GM20000 (cell line): Measurements from ENCODE around the gene GPR31.

Source experiments
- DNase-seq: peaks from one replicate; pipeline ENCODE4 v3.0.0; 2012; ENCODE audit warnings: low spot score
- CTCF ChIP-seq: IDR thresholded peaks from 2 replicates; pipeline ENCODE4 v1.5.1; 2012; ENCODE audit warnings: mild to moderate bottlenecking, control low read depth; ENCODE audit errors: extremely low read depth, missing control alignments

Gene GPR31

DNA sequence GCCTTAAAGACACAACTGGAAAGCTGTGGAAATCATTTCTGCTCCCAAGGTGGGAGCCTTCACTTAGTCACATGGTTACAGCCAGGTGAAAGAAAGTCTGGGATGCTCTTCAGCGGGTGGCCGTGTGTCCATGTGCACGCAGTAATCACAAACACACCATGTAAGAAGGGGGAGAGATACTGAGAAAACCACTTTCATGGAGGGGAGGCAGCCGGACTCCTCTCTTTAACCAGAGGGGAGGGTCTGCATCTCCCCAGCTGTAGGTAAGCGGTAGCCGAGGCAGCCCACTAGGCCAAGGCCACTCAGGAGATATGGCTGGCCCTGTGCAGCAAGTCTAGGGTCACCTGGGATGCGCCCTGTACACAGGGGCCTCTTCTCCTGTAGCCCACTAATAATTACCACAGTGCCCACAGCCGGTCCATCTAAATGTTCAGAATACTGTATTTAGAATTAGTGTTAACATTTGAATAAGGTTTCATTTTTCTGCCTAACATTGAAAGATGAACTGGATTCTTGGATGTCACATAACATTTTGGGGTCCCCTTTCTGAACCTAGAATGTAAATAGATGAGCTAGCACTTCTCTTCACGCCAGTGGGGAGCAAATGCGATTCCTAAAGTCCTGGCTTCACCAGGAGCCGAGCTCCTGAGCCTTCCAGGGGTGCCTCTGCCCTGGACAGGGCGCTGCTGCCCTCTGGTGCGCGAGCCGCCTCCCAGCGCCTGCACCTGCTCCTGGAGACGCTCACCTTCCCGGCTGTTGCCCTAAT, 15.9 kb downstream of the GPR31 start:
- peak; percentile 84 for DNase-seq
- peak; percentile 70 for TF ChIP-seq CTCF

DNA sequence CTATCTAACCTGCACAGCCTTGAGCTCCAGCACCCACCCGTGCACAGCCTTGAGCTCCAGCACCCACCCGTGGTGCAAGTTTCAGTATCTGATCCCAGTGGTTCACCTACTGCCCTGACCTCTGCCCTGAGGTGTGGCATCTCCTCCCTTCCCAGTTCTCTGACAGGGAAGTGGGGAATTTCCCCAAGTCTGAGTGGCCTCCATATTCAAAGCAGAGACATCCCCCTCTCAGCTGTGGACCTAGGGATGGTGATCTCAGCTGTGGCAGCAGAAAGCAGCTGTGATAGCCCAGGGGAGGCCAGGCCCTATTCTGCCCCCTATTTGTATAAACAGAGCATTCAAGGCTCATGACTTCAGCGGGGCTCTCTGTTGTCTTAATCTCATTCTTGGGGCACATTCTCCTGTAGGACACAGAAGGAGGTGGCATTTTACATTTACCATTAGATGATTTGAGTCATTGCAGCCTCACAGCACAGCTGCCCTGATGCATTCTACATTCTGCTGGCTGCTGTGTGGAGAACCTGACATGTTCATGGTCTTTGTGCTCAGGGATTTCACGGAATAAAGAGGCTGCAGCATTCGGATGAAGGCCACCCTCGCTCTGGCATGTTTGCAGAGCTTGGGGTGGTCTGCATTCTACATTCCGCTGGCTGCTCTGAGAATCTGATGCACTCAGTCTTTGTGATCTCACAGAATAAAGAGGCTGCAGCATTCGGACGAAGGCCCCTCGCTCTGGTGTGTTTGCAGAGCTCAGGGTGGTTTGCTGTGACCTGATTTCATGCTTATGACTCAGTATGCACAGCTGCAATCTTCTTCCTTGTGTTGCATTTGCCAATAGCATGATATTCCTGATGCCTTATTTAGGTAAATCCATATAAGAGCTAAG, 16.9 kb downstream of the GPR31 start:
- TF ChIP-seq CTCF = no peak
- no peak for DNase-seq

DNA sequence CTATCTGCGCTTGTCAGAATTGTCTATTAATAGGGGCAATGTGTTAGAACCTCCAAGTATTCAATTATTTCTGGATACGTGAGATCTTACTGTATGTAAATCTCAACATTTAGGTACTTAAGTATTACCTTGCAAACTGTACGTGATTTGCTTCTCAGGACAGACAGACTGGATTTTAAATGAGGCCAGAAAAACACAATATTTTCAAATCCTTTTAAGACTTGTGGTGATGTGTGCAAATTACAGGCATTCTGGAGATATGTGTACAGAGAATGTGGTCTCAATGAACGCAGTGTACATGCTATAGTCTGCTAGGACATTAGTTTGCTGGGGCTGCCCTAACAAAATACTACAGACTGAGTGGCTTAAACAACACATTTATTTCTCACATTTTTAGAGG, 18.0 kb downstream of the GPR31 start:
- no peak for TF ChIP-seq CTCF

GRCh38 chr6:167137881-167138280, 19.9 kb downstream of the GPR31 start:
- no peak for DNase-seq
- no peak for TF ChIP-seq CTCF

More for the DNA sequence above, 18.0 kb downstream of the GPR31 start:
- no peak for DNase-seq

GRCh38 chr6:167137081-167137480, 20.7 kb downstream of the GPR31 start:
- DNase-seq = no peak
- no peak for TF ChIP-seq CTCF

DNA sequence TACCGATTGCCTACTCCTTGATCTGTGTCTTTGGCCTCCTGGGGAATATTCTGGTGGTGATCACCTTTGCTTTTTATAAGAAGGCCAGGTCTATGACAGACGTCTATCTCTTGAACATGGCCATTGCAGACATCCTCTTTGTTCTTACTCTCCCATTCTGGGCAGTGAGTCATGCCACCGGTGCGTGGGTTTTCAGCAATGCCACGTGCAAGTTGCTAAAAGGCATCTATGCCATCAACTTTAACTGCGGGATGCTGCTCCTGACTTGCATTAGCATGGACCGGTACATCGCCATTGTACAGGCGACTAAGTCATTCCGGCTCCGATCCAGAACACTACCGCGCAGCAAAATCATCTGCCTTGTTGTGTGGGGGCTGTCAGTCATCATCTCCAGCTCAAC, 21.4 kb downstream of the GPR31 start:
- TF ChIP-seq CTCF = no peak
- no peak for DNase-seq

DNA sequence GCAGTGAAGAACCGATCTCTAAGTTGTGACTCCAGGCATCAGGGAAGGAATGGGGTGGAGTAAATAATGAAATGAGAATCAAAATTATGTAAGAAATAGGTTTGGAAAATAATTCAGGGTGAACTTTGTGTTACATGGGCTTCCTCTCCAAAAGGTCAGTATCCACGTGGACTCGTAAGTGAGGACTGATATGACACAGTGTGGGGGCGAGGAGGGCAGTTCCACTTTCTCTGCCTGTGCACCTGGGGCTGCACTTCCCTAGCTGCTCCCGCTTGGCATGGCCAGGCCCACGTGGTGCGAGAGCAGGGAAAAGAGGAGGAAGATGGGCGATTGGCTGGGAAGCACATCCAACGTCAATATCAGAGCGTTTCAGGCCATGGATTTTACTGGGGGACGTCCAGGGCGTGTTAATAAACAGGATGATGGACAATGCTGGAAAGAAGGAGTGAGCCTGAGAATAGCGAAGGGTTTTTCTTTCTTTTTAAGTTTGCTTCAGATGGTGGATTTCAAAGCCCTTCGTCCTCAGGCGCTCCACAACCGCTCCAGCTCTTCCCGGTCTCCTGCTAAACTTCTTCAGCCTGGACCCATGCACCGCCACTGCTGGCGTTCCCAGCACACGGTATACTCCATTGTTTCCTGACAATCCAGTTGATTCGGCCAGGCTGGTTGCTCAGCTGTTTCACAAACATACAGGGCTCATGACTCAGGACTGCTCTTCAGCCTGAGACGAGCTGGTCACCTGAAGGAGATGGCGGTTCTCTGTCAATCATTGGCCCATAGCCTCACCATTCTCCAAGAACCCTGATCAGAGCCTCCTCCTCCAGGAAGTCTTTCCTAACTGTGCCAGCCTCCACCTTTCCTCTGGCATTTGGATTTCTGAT, 23.1 kb downstream of the GPR31 start:
- no peak for TF ChIP-seq CTCF
- DNase-seq = no peak
